Colonic mucosa (tissue), 4 donors: Measurements from ENCODE around the gene YTHDF1. TPM values are rescaled to one million over a fixed set of nuclear protein-coding genes. Genes with fewer than 3 reads are reported as not detected.

ENCODE experiments used
- DNase-seq: peaks from one replicate; pipeline ENCODE4 v3.0.0-alpha.2; 2020
- H3K27ac ChIP-seq: fragments of 200-600 bp; one replicate; pipeline ENCODE4 v1.8.0; 2021
- H3K27me3 ChIP-seq: fragments of 200-600 bp; one replicate; pipeline ENCODE4 v1.8.0; 2021
- H3K36me3 ChIP-seq: fragments of 200-600 bp; one replicate; pipeline ENCODE4 v1.8.0; 2021
- H3K4me1 ChIP-seq: fragments of 200-600 bp; one replicate; pipeline ENCODE4 v1.8.0; 2021; ENCODE audit warnings: mild to moderate bottlenecking
- H3K4me3 ChIP-seq: fragments of 200-600 bp; one replicate; pipeline ENCODE4 v1.8.0; 2021
- H3K9ac ChIP-seq, 2 donors: one replicate each; pipeline ENCODE4 v1.7.0; 2013; ENCODE audit warnings: control low read depth in 2 of 2, low read depth in 2 of 2, low read length in 2 of 2
- H3K9me3 ChIP-seq: fragments of 200-600 bp; one replicate; pipeline ENCODE4 v1.8.0; 2021
- intact Hi-C: fragments of 100-400 bp; cut with DNase I; formaldehyde crosslinking; loops from one replicate; pipeline ENCODE4 v1.14.1; 2022
- total RNA-seq, 2 donors: library from RNA; stranded (reverse); fragmentation: NEBNext Ultra II Directional in 1 of 2; extraction: Animal tissue kit (Norgen Biotek cat#: 25700) in 1 of 2; gene quantifications; one replicate each; pipeline ENCODE4 v1.2.1, GENCODE V29; 2021
- TF ChIP-seq, protein P1 (sequence below): fragments of 200-600 bp; IDR thresholded peaks from one replicate; pipeline ENCODE4 v1.8.0; 2022; ENCODE audit warnings: antibody characterized with exemption, mild to moderate bottlenecking
- donor health status: healthy.
- donor health status: DM: no; HTN: no; CAD: no.
- donor health status: DM: no; HTN: no; CAD: no.

Gene YTHDF1
- total RNA-seq, 2 donors from 2014 or later, result 35.4 to 38.7 TPM

DNA sequence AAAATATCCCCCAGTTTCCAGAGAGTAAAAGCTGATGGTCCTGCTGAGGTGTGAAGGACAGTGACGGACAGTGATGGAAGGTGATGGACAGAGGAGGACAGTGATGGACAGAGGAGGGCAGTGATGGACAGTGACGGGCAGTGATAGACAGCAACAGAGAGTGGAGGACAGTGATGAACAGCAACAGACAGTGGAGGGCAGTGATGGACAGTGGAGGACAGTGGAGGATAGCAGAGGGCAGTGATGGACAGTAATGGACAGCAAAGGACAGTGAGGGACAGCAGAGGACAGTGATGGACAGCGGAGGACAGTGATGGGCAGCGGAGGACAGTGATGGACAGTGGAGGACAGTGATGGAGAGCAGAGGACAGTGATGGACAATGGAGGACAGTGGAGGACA is 41.0 kb upstream of the YTHDF1 start:
- DNase-seq, result no peak
- Histone ChIP-seq H3K27ac (no peak overlapping the region), H3K27me3 (peaks cover 30% of the 10 kb centered on the region), H3K4me1 (no peaks in the 10 kb centered on the region), H3K9me3 (no peaks in the 10 kb centered on the region), H3K36me3 (no peaks in the 10 kb centered on the region), H3K9ac (no peak overlapping the region), H3K4me3 (no peak overlapping the region)
- TF ChIP-seq, protein P1, sequence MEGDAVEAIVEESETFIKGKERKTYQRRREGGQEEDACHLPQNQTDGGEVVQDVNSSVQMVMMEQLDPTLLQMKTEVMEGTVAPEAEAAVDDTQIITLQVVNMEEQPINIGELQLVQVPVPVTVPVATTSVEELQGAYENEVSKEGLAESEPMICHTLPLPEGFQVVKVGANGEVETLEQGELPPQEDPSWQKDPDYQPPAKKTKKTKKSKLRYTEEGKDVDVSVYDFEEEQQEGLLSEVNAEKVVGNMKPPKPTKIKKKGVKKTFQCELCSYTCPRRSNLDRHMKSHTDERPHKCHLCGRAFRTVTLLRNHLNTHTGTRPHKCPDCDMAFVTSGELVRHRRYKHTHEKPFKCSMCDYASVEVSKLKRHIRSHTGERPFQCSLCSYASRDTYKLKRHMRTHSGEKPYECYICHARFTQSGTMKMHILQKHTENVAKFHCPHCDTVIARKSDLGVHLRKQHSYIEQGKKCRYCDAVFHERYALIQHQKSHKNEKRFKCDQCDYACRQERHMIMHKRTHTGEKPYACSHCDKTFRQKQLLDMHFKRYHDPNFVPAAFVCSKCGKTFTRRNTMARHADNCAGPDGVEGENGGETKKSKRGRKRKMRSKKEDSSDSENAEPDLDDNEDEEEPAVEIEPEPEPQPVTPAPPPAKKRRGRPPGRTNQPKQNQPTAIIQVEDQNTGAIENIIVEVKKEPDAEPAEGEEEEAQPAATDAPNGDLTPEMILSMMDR, result no peak
- intact Hi-C loops, result no loop called here

DNA sequence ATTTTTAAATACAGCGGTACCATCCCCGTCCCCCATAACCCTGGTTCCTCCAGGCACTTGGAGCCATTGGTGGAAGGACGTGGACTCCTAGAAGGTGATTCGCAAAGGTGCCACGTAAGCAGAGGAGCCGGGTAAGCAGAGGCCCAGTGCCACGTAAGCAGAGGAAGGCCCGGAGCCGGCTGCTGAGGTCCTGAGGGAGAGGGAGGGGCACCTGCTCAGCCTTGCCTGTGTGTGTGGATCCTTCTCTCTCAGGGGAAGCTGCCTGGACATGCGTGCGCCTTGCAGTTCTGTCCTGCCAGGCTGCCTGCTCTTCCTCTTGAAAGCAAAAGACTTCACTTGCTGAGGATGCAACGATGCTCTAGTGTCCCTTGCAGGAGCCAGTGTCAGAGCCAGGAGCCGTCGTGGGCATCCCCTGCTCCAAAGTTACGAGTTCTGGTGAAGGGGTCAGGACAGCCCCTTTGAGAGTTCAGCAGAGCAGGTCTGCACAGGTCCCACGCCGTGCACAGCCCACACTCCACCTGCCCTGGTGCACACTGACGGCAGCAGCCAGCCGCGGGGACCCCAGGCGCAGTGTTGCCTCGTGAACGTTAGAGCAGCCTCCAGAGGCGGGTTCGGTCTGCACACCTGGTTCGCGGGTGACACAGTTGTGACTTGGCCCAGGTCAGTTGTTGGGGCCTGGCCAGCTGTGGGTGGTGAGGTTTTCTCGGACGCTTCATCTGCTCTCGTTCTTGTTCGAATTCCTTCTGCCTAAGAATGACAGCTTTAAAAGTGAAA is 40.2 kb upstream of the YTHDF1 start:
- H3K9ac ChIP-seq, result no peak overlapping the region
- H3K27ac ChIP-seq, result no peak overlapping the region
- no peak overlapping the region for H3K4me3 ChIP-seq
- DNase-seq, result no peak
- peaks cover 32% of the 10 kb centered on the region for H3K27me3 ChIP-seq
- H3K4me1 ChIP-seq, result no peaks in the 10 kb centered on the region
- H3K36me3 ChIP-seq, result no peaks in the 10 kb centered on the region
- intact Hi-C loops, result no loop called here
- H3K9me3 ChIP-seq, result no peaks in the 10 kb centered on the region
- TF ChIP-seq, protein P1, result no peak

DNA sequence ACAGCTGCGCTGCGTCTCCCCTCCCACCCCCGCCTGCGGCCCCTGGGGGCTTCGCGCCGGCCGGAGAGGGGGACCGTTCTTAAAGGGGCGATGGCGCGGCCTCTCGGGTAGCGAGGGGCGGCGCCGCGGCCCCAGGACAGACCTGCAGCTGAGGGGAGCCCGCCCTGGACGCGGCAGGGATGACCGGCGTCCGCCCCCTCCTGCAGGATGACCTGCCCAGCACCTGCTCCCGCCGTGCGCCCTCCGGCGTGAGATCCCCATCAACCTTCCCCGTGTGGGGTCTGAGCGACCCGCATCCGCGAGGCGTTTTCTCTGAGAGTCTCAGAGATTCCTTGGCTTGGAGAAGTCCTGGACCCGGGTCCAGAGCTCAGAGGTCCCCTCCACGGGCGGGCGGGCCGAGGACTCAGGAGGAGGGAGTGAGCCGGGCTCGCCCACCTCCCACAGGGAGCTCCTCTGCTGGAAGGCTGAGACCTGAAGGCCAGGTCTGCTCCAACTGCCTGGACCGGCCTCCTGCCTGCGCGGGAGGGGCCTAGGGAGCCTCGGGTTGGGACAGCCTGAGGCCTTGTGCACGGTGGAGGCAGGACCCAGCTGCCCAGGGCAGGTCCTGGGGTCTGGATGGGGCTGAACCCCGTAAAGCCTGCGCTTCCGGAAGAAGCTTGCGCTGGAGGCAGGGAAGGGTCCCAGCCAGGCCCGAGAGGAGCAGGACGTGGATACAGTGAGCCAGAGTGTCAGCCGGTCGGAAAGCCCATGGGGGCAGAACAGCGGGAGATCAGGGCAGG is 38.9 kb upstream of the YTHDF1 start:
- H3K36me3 ChIP-seq, result no peaks in the 10 kb centered on the region
- H3K4me1 ChIP-seq, result no peaks in the 10 kb centered on the region
- no peak overlapping the region for H3K9ac ChIP-seq
- no peaks in the 10 kb centered on the region for H3K9me3 ChIP-seq
- peaks cover 32% of the 10 kb centered on the region for H3K27me3 ChIP-seq
- DNase-seq, result no peak
- no peak overlapping the region for H3K27ac ChIP-seq
- H3K4me3 ChIP-seq, result no peak overlapping the region
- TF ChIP-seq, protein P1, result no peak
- intact Hi-C loops, result no loop called here

DNA sequence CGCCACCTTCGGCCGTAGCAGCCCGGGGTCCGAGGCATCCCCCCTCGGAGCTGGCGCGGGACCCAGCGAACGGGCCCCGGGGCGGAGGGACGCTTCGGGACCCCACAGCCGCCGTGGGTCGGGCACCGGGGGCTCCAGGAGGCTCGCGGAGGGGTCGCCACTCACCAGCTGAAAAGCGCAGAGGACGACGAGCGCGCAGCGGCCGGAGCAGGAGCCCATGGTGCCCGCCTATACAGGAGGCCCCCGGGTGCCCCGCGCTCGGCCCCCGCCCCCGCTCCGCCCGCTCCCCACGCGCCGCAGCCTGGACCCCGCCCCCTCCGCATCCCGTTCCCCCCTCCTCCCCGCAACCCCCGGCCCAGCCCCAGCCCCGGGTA is 38.3 kb upstream of the YTHDF1 start, which contains the start of gene NKAIN4:
Gene NKAIN4, minus strand, starts transcription at position 232 of the 374 bp plus-strand sequence. Its CDS starts 13 bp downstream, at position 219.
- H3K4me1 ChIP-seq, result no peaks in the 10 kb centered on the region
- TF ChIP-seq, protein P1, result no peak
- no peak within 1 kb of the TSS for H3K9ac ChIP-seq
- peaks cover 32% of the 10 kb centered on the region for H3K27me3 ChIP-seq
- no peak within 1 kb of the TSS for H3K27ac ChIP-seq
- DNase-seq, result no peak
- H3K9me3 ChIP-seq, result no peaks in the 10 kb centered on the region
- H3K36me3 ChIP-seq, result no peaks in the 10 kb centered on the region
- H3K4me3 ChIP-seq, result no peak within 1 kb of the TSS
- intact Hi-C loops, result no loop called here

DNA sequence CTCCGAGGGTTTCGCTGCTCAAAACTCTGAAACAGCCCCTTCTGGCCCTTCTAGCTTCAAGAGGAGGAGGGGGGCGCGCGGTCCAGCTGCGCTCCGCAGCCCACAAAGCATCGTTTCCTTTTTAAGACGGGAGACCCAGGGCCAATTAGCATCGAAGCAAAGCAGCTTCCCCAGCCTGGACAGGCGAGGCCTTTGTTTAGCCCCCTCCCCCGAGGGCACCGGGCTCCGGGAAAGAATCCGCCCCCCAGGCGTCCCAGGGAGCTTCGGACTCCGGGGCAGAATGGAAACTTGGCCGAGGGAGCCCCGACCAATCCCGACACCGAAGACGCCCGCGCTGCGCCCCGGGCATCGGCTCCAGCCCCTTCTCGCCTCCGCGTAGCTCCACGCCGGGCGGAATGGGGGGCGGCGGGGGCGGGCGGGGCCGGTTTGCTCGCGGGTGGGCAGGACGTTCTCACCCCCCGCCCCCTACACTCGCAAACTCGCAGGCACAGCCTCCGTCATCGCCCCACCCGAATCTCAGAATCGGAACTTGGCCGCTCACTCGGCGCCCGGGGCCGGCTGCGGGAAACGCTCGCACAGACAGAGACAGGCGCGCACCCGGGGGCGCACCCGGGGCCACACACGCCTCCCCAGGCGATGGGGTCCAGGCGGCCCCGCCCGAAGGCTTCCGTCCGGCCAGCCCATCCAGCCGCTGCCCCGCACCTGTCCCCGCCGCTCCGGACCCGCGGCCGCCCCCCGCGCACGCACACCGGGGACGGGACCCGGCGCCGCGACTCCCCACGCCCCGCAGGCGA is 37.7 kb upstream of the YTHDF1 start:
- no peak overlapping the region for H3K9ac ChIP-seq
- H3K27me3 ChIP-seq, result peaks cover 32% of the 10 kb centered on the region
- intact Hi-C loops, result no loop called here
- TF ChIP-seq, protein P1, result no peak
- no peaks in the 10 kb centered on the region for H3K4me1 ChIP-seq
- no peak overlapping the region for H3K4me3 ChIP-seq
- DNase-seq, result no peak
- no peak overlapping the region for H3K27ac ChIP-seq
- no peaks in the 10 kb centered on the region for H3K9me3 ChIP-seq
- H3K36me3 ChIP-seq, result no peaks in the 10 kb centered on the region
